Peyer's patch (tissue), 4 donors: Measurements from ENCODE around the gene GPC5.

Experiments
- CTCF ChIP-seq, 6 experiments: fragments of 450-650 bp in 4 of 6; fragments of 200-600 bp in 2 of 6; sonication (generic) in 1 of 6; IDR thresholded peaks; one replicate each; pipeline ENCODE4 v1.5.1; 2017 to 2019; ENCODE audit warnings: antibody characterized with exemption in 6 of 6, mild to moderate bottlenecking in 3 of 6, moderate library complexity in 1 of 6
- POLR2A ChIP-seq, 2 donors: fragments of 450-650 bp; IDR thresholded peaks; one replicate each; pipeline ENCODE4 v1.5.1; 2017; ENCODE audit warnings: antibody characterized with exemption in 2 of 2, mild to moderate bottlenecking in 2 of 2, moderate library complexity in 2 of 2

- TF ChIP-seq CTCF (IDR thresholded peaks at IDR 0.05) (no peak), POLR2A (IDR thresholded peaks at IDR 0.05) (no peak)
Measured at GRCh38 chr13:91776611-91777193, 378.3 kb downstream of the GPC5 start.
